NB4 (cell line): ENCODE measurements around the gene CLPTM1L.

Source experiments
- MAX ChIP-seq: IDR thresholded peaks from 2 replicates; pipeline ENCODE4 v1.6.1; 2011; ENCODE audit warnings: low read depth, low read length
- MYC ChIP-seq: IDR thresholded peaks from 2 replicates; pipeline ENCODE4 v1.6.1; 2011; ENCODE audit warnings: low read depth, low read length
- POLR2A ChIP-seq: IDR thresholded peaks from 2 replicates; pipeline ENCODE4 v1.6.1; 2011; ENCODE audit warnings: mild to moderate bottlenecking; ENCODE audit not compliant: insufficient read length; ENCODE audit errors: extremely low read depth
- TF ChIP-seq, protein P1 (sequence below): IDR thresholded peaks from one replicate; pipeline ENCODE4 v1.5.1; 2012; ENCODE audit warnings: low read depth, low read length

GRCh38 chr5:1272201-1272600, 72.7 kb downstream of the CLPTM1L start:
- TF ChIP-seq POLR2A (no peak), MYC (no peak), MAX (no peak)
- TF ChIP-seq, protein P1, sequence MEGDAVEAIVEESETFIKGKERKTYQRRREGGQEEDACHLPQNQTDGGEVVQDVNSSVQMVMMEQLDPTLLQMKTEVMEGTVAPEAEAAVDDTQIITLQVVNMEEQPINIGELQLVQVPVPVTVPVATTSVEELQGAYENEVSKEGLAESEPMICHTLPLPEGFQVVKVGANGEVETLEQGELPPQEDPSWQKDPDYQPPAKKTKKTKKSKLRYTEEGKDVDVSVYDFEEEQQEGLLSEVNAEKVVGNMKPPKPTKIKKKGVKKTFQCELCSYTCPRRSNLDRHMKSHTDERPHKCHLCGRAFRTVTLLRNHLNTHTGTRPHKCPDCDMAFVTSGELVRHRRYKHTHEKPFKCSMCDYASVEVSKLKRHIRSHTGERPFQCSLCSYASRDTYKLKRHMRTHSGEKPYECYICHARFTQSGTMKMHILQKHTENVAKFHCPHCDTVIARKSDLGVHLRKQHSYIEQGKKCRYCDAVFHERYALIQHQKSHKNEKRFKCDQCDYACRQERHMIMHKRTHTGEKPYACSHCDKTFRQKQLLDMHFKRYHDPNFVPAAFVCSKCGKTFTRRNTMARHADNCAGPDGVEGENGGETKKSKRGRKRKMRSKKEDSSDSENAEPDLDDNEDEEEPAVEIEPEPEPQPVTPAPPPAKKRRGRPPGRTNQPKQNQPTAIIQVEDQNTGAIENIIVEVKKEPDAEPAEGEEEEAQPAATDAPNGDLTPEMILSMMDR, result no peak
